ENCODE data around the gene SPRED3.

Gene SPRED3

DNA sequence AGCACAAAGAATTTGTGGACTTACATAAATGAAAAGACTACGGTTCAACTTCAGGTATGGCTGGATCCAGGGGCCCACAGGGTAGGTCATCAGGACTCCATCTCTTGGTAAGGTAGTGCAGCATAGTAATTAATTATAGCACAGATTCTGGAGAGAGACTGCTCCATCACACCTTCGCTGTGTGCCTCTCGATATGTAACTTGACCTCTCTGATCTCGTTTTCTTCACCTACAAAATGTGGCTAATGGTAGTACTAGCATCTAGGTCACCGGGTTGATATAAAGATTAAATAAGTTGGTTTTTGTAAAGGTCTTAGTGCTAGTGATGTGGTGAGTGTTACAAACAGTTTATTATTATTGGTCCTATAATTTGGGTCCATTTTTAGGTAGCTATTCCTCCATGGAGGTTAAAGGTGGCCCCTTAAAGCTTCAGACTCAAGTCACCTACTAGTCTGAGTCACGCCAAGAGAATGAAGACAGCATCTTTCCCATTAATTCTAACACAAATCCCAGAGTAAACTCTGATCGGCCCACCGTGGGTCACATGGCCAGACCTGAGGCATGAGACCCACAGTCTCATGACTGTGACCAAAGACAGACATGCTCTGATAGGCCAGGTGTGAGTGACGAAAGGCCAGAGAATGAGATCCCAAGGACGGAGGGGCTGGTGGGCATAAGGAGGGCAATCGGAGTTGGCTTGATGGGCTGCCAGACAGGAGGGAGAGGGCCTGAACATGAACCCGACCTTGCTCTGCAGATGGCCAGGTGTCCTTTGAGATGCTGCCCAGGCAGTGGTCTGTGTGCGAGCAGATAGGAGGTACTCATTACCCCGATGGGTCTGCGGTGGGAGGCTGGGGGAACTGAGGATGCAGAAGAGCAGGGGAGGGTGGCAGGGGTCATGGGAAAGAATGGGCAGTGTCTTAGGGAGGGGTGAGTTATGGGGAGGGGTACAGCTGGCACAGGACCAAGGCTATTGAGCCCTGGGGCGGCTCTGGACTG is 32.5 kb upstream of the SPRED3 start:
- TF ChIP-seq, protein P1, sequence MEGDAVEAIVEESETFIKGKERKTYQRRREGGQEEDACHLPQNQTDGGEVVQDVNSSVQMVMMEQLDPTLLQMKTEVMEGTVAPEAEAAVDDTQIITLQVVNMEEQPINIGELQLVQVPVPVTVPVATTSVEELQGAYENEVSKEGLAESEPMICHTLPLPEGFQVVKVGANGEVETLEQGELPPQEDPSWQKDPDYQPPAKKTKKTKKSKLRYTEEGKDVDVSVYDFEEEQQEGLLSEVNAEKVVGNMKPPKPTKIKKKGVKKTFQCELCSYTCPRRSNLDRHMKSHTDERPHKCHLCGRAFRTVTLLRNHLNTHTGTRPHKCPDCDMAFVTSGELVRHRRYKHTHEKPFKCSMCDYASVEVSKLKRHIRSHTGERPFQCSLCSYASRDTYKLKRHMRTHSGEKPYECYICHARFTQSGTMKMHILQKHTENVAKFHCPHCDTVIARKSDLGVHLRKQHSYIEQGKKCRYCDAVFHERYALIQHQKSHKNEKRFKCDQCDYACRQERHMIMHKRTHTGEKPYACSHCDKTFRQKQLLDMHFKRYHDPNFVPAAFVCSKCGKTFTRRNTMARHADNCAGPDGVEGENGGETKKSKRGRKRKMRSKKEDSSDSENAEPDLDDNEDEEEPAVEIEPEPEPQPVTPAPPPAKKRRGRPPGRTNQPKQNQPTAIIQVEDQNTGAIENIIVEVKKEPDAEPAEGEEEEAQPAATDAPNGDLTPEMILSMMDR (IDR thresholded peaks at IDR 0.05; ENCODE audit: extremely low read depth, missing control alignments), result no peak
- DNase-seq (ENCODE audit: low spot score), result no peak

DNA sequence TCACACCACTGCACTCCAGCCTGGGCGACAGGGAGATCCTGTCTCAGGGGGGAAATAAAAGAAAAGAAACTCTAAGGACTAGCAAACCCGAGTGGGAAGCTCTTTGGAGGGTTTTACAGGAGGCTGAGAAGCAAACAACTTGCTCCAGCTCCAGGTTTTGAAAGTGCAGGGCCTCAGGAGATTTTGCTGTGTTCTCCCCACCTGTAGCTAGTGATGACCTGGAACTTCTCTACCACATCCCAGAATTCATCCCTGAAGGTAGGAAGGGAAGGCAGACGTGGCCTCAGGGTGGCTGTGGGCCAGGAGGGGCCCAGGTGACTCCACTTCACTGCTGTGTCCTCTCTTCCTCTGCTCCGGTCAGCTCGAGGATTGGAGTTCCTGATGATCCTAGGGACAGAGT is 30.4 kb upstream of the SPRED3 start:
- no peak for DNase-seq (ENCODE audit: low spot score)

DNA sequence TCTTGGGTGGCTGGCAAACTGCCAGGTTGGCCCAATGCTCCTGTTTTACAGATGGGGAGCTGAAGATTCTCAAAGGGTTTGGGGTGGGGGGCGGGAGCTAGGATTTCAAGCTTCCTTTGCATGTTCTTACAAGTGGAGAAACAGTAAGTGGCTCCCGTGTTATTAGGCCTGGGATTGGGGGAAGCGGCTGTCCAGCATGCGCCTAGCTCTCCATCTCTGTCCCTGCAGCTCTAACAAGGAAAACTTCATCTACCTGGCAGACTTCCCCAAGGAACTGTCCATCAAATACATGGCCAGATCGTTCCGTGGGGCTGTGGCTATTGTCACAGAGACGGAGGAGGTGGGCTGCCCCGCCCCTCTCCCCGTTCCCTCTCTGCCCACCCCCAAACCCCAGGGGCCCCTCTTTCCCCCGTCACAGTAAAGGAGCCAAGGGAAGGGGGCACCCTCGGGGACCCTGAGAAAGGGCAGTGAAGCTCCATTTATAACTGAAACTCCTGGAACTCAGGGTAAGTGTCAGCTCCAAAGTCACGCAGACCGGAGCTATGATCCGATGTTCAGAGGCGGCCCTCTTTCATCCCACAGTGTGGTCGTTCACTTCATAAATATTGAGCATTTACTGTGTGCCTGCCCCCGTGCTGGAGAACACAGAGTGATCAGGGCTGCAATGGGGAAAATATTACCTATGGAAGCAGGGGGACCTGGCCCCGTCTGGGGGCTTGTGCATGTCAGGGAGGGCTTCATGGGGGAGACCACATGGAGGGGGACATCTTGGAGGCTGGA is 29.1 kb upstream of the SPRED3 start:
- TF ChIP-seq, protein P1 (IDR thresholded peaks at IDR 0.05; ENCODE audit: extremely low read depth, missing control alignments), result no peak
- no peak for DNase-seq (ENCODE audit: low spot score)

More for the DNA sequence above, 30.4 kb upstream of the SPRED3 start:
- TF ChIP-seq, protein P1 (IDR thresholded peaks at IDR 0.05; ENCODE audit: extremely low read depth, missing control alignments), result no peak

DNA sequence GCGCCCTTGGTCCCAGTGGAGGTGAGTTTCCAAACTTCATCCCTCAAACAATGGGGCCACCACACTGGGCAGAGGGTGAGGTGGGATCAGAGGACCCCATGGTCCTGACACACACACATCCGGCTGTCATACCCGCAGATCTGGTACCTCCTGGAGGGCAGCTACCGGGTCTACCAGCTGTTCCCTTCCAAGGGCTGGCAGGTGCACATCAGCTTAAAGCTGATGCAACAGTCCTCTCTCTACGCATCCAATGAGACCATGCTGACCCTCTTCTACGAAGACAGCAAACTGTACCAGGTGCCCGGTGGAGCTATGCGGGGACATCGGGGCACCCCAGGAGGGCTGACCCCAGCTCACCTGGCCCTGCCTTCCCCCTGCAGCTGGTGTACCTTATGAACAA is 28.1 kb upstream of the SPRED3 start:
- TF ChIP-seq, protein P1 (IDR thresholded peaks at IDR 0.05; ENCODE audit: extremely low read depth, missing control alignments), result no peak
- DNase-seq (ENCODE audit: low spot score), result no peak

DNA sequence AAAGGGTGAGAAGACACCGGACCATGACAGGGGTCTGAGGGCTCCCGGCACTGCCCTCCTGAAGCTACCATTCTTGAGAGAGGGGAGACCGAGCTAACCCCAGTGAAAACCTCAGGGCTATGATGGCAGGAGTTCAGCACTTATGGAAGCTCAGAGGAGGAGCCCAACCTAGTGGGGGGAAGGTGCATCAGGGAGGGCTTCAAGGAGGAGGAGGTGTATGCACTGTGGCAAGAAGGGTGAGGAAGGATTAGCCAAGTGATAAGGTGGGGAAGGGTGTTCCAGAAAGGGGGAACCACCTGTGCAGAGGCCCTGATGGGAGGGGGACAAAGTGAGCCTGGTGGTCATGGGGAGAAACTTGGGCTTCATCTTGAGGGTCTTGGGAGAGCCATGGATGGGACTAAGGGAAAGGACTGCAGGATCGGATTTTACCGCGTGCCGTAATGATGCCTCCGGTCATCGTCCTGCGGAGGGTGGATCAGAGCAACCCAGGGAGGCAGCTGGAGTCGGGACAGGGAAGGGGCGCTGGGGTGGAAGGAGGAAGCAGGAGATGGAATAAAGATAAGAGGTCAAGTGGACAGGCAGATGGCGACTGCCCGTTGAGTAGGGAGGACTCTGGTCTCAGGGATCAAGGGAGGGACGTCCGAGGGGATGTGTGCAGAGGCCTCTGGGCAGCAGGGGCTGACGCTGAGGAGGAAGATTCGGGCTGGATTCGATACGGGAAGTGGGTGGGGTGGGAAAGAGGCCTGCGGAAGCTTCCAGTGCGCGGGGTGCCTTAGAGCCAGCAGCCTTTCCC is 27.5 kb upstream of the SPRED3 start:
- TF ChIP-seq, protein P1 (IDR thresholded peaks at IDR 0.05; ENCODE audit: extremely low read depth, missing control alignments), result no peak
- DNase-seq (ENCODE audit: low spot score), result no peak

DNA sequence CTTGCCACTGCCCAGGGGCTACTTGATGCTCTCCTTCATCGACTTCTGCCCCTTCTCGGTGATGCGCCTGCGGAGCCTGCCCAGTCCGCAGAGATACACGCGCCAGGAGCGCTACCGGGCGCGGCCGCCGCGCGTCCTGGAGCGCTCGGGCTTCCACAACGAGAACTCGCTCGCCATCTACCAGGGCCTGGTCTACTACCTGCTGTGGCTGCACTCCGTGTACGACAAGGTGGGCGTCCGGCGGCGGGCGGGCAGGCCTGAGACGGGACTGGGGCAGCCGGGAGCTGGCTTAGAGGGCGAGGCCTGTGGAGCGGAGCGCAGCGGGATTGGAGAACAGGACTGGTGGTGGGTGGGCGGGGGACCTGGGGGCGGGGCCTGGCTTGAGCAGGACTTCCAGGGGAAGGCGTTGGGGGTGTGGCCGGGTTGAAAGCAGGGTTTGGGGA is 26.8 kb upstream of the SPRED3 start:
- DNase-seq (ENCODE audit: low spot score), result peak; percentile 85

More for the DNA sequence above, 26.8 kb upstream of the SPRED3 start:
- TF ChIP-seq, protein P1 (IDR thresholded peaks at IDR 0.05; ENCODE audit: extremely low read depth, missing control alignments), result no peak

Measured in GM20000 (cell line).